Type B pancreatic cell (in vitro differentiated cells): ENCODE data around the gene TUG1. TPM values are rescaled to one million over a fixed set of nuclear protein-coding genes. Genes with fewer than 3 reads are reported as not detected.

ENCODE experiments used
- DNase-seq: peaks from one replicate; pipeline ENCODE4 v3.0.0; 2021; ENCODE audit warnings: mixed read lengths; ENCODE audit not compliant: unreplicated experiment; ENCODE audit errors: extremely low spot score
- H3K27ac Mint-ChIP-seq: 2 replicates; pipeline ENCODE4 v1.8.0; 2021; ENCODE audit warnings: mild to moderate bottlenecking, mixed read lengths
- H3K27me3 Mint-ChIP-seq: 2 replicates; pipeline ENCODE4 v1.8.0; 2021; ENCODE audit warnings: mixed read lengths
- H3K36me3 Mint-ChIP-seq: 2 replicates; pipeline ENCODE4 v1.8.0; 2021; ENCODE audit warnings: mixed read lengths
- H3K4me1 Mint-ChIP-seq: one replicate; pipeline ENCODE4 v1.8.0; 2021; ENCODE audit warnings: mixed read lengths; ENCODE audit not compliant: unreplicated experiment
- H3K4me3 Mint-ChIP-seq: 2 replicates; pipeline ENCODE4 v1.8.0; 2021; ENCODE audit warnings: mild to moderate bottlenecking, mixed read lengths
- H3K9me3 Mint-ChIP-seq: 2 replicates; pipeline ENCODE4 v1.8.0; 2021; ENCODE audit warnings: mixed read lengths
- total RNA-seq: library from RNA; stranded (reverse); gene quantifications from 2 replicates; pipeline ENCODE4 v1.2.1, GENCODE V29; 2021; ENCODE audit warnings: low replicate concordance
- TF ChIP-seq, protein P1 (sequence below): fragments of 200-600 bp; sonication (generic); conservative IDR thresholded peaks from 2 replicates; pipeline ENCODE4 v1.5.0; 2021; ENCODE audit warnings: antibody characterized with exemption, mild to moderate bottlenecking

Gene TUG1
- total RNA-seq, 1 donor from 2014 or later = 130 TPM

DNA sequence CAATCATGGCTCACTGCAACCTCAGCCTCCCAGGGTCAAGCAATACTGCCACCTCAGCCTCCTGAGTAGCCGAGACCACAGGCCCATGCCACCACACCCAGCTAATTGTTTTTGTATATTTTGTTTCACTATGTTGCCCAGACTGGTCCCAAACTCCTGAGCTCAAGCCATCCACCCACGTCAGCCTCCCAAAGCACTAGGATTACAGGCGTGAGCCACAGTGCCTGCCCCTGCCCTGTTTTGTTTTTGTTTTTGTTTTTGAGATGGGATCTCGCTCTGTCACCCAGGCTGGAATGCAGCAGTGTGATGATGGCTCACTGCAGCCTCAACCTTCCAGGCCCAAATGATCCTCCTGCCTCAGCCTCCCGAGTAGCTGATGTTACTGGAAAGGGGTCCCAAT lies 53.5 kb downstream of the TUG1 start:
- Mint-ChIP-seq H3K27ac (no peak overlapping the region), H3K9me3 (no peaks in the 10 kb centered on the region), H3K4me1 (no peaks in the 10 kb centered on the region), H3K4me3 (no peak overlapping the region), H3K36me3 (no peaks in the 10 kb centered on the region), H3K27me3 (no peaks in the 10 kb centered on the region)
- DNase-seq = no peak
- TF ChIP-seq, protein P1, sequence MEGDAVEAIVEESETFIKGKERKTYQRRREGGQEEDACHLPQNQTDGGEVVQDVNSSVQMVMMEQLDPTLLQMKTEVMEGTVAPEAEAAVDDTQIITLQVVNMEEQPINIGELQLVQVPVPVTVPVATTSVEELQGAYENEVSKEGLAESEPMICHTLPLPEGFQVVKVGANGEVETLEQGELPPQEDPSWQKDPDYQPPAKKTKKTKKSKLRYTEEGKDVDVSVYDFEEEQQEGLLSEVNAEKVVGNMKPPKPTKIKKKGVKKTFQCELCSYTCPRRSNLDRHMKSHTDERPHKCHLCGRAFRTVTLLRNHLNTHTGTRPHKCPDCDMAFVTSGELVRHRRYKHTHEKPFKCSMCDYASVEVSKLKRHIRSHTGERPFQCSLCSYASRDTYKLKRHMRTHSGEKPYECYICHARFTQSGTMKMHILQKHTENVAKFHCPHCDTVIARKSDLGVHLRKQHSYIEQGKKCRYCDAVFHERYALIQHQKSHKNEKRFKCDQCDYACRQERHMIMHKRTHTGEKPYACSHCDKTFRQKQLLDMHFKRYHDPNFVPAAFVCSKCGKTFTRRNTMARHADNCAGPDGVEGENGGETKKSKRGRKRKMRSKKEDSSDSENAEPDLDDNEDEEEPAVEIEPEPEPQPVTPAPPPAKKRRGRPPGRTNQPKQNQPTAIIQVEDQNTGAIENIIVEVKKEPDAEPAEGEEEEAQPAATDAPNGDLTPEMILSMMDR = no peak

Other genes with a start within 250 kb of the TUG1 start
- gene MORC2, start 491 bp upstream of the TUG1 start, total RNA-seq = 35.0 and 48.1 TPM in 2 replicates
- 27.1 and 54.0 TPM in 2 replicates for gene SMTN, start 112.1 kb downstream of the TUG1 start, total RNA-seq
- 13.7 and 22.4 TPM in 2 replicates for gene SELENOM, start 138.3 kb downstream of the TUG1 start, total RNA-seq
- gene INPP5J, start 153.7 kb downstream of the TUG1 start, total RNA-seq = 8.7 and 9.3 TPM in 2 replicates
- gene PLA2G3, start 171.2 kb downstream of the TUG1 start, total RNA-seq = 0.14 and 0.75 TPM in 2 replicates
- 32.6 and 41.2 TPM in 2 replicates for gene RNF185, start 190.9 kb downstream of the TUG1 start, total RNA-seq
- 46.6 and 127 TPM in 2 replicates for gene LIMK2, start 243.0 kb downstream of the TUG1 start, total RNA-seq